ENCODE data around the gene ITGA11. TPM values are rescaled to one million over a fixed set of nuclear protein-coding genes. Genes with fewer than 3 reads are reported as not detected.

The ITGA11 gene
- total RNA-seq: 0.27 TPM

DNA sequence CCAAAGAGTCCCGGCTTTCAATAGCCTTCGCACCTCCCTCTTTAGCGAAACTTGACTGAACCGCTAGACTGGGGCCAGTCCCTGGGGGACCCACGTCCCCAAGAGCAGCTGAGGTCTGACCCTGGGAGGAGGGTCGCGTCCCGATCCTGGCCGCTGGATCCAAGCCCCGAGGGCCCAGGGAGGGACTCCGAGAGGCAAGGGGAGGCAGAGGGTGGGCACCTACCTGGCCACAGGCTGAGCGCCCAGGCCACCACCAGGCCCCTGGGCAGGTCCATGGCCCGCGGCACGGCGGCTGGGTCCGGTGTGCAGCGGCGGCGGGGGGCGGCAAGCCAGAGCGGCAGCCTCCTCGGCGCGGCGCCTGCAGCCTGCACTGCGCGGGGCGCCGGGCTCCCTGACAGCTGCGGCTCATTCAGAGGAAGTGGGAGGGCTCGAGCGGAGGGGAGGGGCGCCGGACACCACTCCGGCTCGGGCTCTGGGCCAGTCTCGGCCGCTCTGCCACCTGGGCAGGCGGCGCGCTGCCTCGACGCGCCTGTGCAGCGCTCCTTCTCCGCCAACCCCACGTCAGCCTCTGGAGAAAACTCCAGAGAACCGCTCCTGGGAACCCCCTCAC is at the start of gene ITGA11:
Gene ITGA11 (minus strand): TSS at position 372 of the 610 bp plus-strand sequence. CDS start 97 bp downstream, at position 275.
- peak in 2 of 3 donors; percentile 9 to 41 for DNase-seq (ENCODE audit: low read depth in 2 of 3, low spot score in 2 of 3)

GRCh38 chr15:68481321-68481720 is 49.4 kb upstream of the ITGA11 start:
- DNase-seq (ENCODE audit: low read depth in 2 of 3, low spot score in 2 of 3): no peak

DNA sequence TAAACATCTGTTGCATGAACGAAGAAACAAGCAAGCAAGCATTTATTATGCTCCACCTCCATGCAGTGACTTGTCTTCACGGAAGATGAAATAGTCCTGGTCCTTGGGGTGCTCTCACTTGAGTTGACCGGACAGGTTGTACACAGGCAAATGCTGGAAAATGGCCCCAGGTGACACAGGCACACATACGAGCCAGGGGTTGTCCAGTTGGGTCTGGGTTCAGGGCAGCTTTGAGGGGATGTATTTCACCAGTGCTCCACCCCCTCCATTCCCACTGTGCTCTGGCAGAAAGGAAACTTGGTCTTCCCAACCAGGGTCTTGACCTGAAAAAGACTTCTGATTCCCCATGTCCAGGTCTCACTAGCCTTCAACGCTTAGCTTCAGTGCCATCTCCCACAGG is 48.3 kb upstream of the ITGA11 start:
- no peak for DNase-seq (ENCODE audit: low read depth in 2 of 3, low spot score in 2 of 3)

- no peak for DNase-seq (ENCODE audit: low read depth in 2 of 3, low spot score in 2 of 3)
Observed at GRCh38 chr15:68479870-68480269, 47.9 kb upstream of the ITGA11 start.

DNA sequence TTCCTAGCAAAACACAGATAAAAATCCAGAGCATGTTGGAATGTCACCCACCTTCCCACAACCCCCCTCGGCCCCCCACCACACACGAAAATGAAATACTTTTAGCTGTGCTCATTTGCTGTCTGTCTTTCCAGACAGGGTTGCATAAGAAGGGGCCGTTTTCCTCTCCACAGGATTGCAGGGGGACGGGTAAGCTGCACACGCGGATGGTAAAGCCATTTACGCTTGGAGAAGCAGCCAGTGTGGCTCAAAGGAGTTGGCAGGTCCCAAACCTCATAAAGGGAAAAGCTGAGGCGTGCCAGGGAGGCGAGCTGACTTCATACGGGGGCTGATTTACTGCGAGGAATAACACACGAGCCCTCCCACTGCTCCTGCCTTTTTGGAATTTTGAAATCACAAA is 47.4 kb upstream of the ITGA11 start:
- no peak for DNase-seq (ENCODE audit: low read depth in 2 of 3, low spot score in 2 of 3)

DNA sequence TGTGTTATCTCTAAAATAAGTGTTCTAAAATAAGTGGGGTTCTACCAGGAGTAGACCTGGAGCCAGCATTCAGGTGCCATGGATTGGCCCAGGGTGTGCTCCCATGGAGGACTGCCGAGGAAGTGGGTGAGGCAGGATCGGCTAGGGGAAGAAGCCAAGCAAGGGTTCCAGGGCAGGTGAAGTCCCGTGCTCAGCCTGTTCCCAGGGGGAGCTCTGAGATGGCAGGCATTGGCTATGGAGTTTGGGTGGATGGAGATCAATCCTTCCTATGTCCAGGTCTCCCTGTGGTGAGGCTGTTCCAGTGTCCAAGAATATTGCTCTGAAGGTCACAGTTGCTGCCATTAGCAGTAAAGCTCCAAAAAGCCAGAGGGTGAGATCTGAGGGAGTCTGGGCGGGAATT is 46.9 kb upstream of the ITGA11 start:
- DNase-seq (ENCODE audit: low read depth in 2 of 3, low spot score in 2 of 3): no peak

- DNase-seq (ENCODE audit: low read depth in 2 of 3, low spot score in 2 of 3): no peak
Observed at GRCh38 chr15:68475449-68475848, 43.5 kb upstream of the ITGA11 start.

DNA sequence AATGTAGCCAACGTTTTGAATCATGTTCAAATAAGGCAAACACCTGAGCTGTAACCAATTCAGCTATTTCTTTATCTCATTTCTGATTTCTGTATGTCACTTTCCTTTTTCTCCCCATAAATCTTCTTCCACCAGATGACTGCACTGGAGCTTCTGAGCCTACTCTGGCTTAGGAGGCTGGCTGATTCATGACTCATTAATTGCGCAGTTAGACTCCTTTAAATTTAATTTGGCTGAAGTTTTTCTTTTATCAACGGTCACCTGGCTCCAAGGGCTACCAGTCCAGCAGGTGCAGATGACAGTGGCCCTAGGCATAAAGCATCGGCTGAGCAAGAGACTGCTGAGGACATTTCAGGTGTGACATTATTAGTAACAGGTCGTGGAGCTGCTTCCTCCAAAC is 39.6 kb upstream of the ITGA11 start:
- no peak for DNase-seq (ENCODE audit: low read depth in 2 of 3, low spot score in 2 of 3)

- no peak for DNase-seq (ENCODE audit: low read depth in 2 of 3, low spot score in 2 of 3)
Observed at GRCh38 chr15:68470976-68471375, 39.0 kb upstream of the ITGA11 start.

GRCh38 chr15:68470049-68470742 is 38.2 kb upstream of the ITGA11 start:
- DNase-seq (ENCODE audit: low read depth in 2 of 3, low spot score in 2 of 3): no peak

DNA sequence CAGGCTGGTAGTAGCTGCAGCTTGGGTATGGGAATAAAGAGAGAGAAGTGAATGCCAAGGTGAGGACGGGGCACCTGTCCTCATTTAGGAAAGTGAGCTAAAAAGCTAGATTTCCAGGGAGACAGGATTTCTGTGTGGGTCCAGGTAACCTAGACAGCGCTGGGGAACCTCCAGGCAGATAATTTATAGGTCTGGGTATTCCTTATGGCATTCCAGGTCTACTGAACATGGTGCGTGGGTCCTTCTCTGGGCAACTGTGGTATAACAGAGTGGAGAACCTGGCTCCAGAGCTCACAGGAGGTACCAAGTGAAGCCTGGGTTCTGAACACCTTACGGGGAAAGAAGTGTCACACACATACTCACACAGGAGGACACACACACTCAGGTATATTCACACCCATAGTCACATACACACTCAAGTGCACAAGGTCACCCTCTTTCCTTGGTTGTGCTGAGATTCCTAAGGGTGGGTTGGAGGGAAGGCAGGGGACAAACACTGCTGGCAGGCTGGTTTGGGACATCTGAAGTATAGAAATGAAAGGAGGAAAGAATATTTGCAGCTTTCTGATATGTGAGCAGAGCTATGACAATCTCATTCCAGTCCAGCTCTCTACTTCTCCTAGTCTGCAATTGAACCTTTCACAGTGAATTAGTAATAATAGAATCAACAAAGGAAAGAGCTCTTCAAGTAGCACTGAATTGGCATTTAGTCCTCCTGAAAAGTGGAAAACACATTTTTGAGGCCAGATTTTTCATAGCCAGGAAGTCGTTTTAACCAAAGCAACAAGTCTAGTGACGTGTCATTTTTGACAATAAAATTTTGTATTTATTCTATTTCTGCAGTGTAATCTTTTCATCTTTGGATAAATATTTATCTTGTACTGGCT is 37.4 kb upstream of the ITGA11 start:
- no peak for DNase-seq (ENCODE audit: low read depth in 2 of 3, low spot score in 2 of 3)

DNA sequence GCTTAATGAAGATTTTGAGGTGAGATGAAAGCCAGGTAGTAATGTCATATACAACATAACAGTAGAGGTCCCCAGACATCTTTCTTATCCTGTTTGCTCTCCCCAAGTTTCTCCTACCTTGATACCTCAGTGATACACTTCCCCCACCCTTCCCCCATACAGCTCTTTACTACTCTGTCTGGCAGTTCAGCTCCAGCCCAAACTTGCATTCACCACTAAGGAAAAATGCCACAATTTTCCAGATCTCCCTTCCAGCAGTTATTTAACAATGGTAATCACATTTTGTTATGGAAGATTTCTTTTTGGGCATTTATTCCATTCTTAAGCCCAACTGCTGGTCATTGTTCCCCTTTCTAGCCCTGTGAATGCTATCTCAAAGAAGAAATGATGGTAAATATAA is 34.9 kb upstream of the ITGA11 start:
- no peak for DNase-seq (ENCODE audit: low read depth in 2 of 3, low spot score in 2 of 3)

- DNase-seq (ENCODE audit: low read depth in 2 of 3, low spot score in 2 of 3): peak in 1 of 3 donors; percentile 3
Observed at GRCh38 chr15:68465861-68466560, 34.0 kb upstream of the ITGA11 start.

GRCh38 chr15:68464448-68465090 is 32.6 kb upstream of the ITGA11 start:
- DNase-seq (ENCODE audit: low read depth in 2 of 3, low spot score in 2 of 3): no peak

DNA sequence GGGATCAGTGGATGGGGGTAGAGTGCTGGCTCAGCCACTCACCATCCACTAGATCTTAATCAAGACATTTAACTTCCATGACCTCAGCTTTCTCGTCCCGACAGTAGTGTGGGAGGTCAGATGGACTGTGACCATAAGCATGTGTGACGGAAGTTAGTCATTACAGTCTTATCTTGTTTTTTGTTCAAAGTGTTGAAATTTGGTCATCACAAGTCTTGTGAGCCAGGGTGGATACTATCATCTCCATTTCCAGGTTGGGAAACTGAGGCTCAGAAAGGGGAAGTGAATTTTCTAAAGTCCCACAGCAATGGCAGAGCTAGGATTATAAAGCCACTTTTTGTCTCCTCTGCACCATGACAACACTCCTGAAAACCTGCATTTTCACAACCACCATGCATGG is 32.0 kb upstream of the ITGA11 start:
- DNase-seq (ENCODE audit: low read depth in 2 of 3, low spot score in 2 of 3): no peak

DNA sequence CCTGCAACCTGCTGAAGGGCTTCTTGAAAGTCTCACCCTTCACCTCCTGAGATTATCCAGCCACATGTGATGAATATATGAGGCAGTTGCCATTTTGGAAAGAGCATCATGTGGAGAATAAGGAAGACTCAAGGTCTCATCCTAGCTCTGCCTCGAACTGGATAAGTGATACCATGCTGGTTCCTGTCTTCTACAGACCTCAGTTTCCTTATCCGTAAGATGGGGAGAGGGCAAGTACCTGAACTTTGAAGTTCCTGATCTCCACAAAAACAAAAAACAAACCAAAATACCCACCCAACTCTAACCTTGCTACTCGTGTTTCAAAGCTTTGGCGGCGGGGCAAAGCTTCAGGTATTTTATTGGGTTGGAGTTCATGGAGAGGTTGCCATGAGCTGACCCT is 31.5 kb upstream of the ITGA11 start:
- no peak for DNase-seq (ENCODE audit: low read depth in 2 of 3, low spot score in 2 of 3)

DNA sequence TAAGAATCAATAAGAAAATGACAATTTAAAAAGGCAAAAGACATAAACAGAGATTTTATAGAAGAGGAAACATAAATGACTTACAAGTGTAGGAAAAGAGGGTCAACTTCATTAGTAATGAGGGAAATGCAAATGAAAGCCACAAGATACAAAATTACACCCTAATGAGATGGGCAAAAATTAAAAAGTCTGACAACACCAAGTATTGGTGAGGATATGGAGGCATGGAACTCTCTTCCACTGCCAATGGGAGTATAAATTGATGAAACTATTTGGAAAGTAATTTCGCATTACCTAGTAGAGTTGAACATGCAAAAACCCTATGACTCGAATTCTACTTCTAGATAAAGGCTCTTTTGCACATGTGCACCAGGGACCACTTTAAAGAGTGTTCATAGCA is 28.2 kb upstream of the ITGA11 start:
- DNase-seq (ENCODE audit: low read depth in 2 of 3, low spot score in 2 of 3): no peak

GRCh38 chr15:68450192-68450591 is 18.2 kb upstream of the ITGA11 start:
- no peak for DNase-seq (ENCODE audit: low read depth in 2 of 3, low spot score in 2 of 3)

GRCh38 chr15:68449389-68449788 is 17.4 kb upstream of the ITGA11 start:
- DNase-seq (ENCODE audit: low read depth in 2 of 3, low spot score in 2 of 3): no peak

- no peak for DNase-seq (ENCODE audit: low read depth in 2 of 3, low spot score in 2 of 3)
Observed at GRCh38 chr15:68447976-68448755, 16.2 kb upstream of the ITGA11 start.
